ENCODE measurements around the gene NOXRED1. TPM values are rescaled to one million over a fixed set of nuclear protein-coding genes. Genes with fewer than 3 reads are reported as not detected.

NOXRED1 gene
- total RNA-seq, 1 experiment from 2014 or later = 2.0 TPM

- BruUV-seq (replicated peaks) = no TSS peak
- H3K36me3 ChIP-seq (ENCODE audit: low read depth) = peaks cover 57% of the 10 kb centered on the region
- H3K9me2 ChIP-seq (ENCODE audit: insufficient read depth) = no peaks in the 10 kb centered on the region
- intact Hi-C loops (cut with micrococcal nuclease; ENCODE audit: unreplicated experiment) = no loop called here
- no peaks in the 10 kb centered on the region for H3K9me3 ChIP-seq (ENCODE audit: insufficient read depth, low read depth)
- POLR2A ChIA-PET (ENCODE audit: unreplicated experiment) = no interaction called here
- H3K4me2 ChIP-seq = no peak overlapping the region
- CTCF ChIA-PET = interaction anchor here (0.6 kb wide), 1 partner anchor 749 kb away, joined by 5 read pairs; no protein-coding TSS in a partner anchor
- no peak for DNase-seq
- H3K4me1 ChIP-seq (replicated peaks; ENCODE audit: insufficient read depth) = no peaks in the 10 kb centered on the region
- H3K4me3 ChIP-seq = no peak overlapping the region
- H3K27ac ChIP-seq = no peak overlapping the region
- H3K27me3 ChIP-seq (ENCODE audit: insufficient read depth, low read depth) = no peaks in the 10 kb centered on the region
- no peak overlapping the region for H2AFZ ChIP-seq
- H4K20me1 ChIP-seq (ENCODE audit: insufficient read depth) = no peaks in the 10 kb centered on the region
- TF ChIP-seq CTCF (conservative IDR thresholded peaks at IDR 0.05) (no peak), EZH2 (IDR thresholded peaks at IDR 0.05; ENCODE audit: low read depth) (no peak)
- no peaks in the 10 kb centered on the region for H3K79me2 ChIP-seq (ENCODE audit: low read depth)
- no peaks in the 10 kb centered on the region for H3F3A ChIP-seq (ENCODE audit: insufficient read depth, low read depth)
Observed at GRCh38 chr14:77438596-77438995, 15.3 kb upstream of the NOXRED1 start.

DNA sequence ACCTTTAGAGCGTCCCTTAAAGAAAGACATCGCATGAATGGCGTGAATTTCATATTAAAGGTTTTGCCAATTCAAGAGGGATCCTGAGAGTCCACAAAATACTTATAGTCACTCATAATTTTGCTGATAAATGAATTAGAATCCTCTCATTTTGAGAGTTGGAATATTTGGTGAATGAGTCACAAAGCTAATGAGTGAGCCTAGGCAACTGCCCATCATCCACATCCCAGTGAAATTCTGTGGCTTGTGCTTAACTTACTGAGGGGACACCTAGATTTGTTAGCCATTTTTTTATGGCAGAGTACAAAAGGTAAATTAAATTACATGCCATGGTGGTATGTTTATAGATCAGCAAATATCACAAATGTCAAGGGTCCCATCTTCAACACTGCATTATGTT, 12.7 kb upstream of the NOXRED1 start:
- Histone ChIP-seq H3K9me3 (ENCODE audit: insufficient read depth, low read depth) (no peaks in the 10 kb centered on the region), H4K20me1 (ENCODE audit: insufficient read depth) (no peaks in the 10 kb centered on the region), H3K4me1 (replicated peaks; ENCODE audit: insufficient read depth) (no peaks in the 10 kb centered on the region), H3K4me3 (no peak overlapping the region), H2AFZ (no peak overlapping the region), H3K4me2 (no peak overlapping the region), H3K27me3 (ENCODE audit: insufficient read depth, low read depth) (no peaks in the 10 kb centered on the region), H3K79me2 (ENCODE audit: low read depth) (no peaks in the 10 kb centered on the region), H3K36me3 (ENCODE audit: low read depth) (peaks cover 38% of the 10 kb centered on the region), H3F3A (ENCODE audit: insufficient read depth, low read depth) (no peaks in the 10 kb centered on the region), H3K27ac (no peak overlapping the region), H3K9me2 (ENCODE audit: insufficient read depth) (no peaks in the 10 kb centered on the region; the same call in 1 of the 2 replicates)
- no TSS peak for BruUV-seq (replicated peaks)
- TF ChIP-seq EZH2 (IDR thresholded peaks at IDR 0.05; ENCODE audit: low read depth) = no peak
- TF ChIP-seq CTCF (conservative IDR thresholded peaks at IDR 0.05) = no peak
- no peak for DNase-seq
- ChIA-PET POLR2A (ENCODE audit: unreplicated experiment) (no interaction called here), CTCF (no interaction called here)
- intact Hi-C loops (cut with micrococcal nuclease; ENCODE audit: unreplicated experiment) = no loop called here

GRCh38 chr14:77426396-77426795, 3.1 kb upstream of the NOXRED1 start:
- no peak overlapping the region for H3K4me2 ChIP-seq
- DNase-seq = no peak
- H3F3A ChIP-seq (ENCODE audit: insufficient read depth, low read depth) = 0 out of 2 replicates have a peak, but pooled peaks cover 7% of the 10 kb centered on the region
- no peaks in the 10 kb centered on the region for H3K9me3 ChIP-seq (ENCODE audit: insufficient read depth, low read depth)
- H3K27ac ChIP-seq = no peak overlapping the region
- peaks cover 36% of the 10 kb centered on the region; the same call in 1 of the 2 replicates for H3K36me3 ChIP-seq (ENCODE audit: low read depth)
- TF ChIP-seq CTCF (conservative IDR thresholded peaks at IDR 0.05) (no peak), EZH2 (IDR thresholded peaks at IDR 0.05; ENCODE audit: low read depth) (no peak)
- H3K4me1 ChIP-seq (replicated peaks; ENCODE audit: insufficient read depth) = no peaks in the 10 kb centered on the region
- no peaks in the 10 kb centered on the region; the same call in 1 of the 2 replicates for H3K9me2 ChIP-seq (ENCODE audit: insufficient read depth)
- ChIA-PET CTCF (interaction anchor here (0.5 kb wide), 1 partner anchor 552 kb away, joined by 4 read pairs; no protein-coding TSS in a partner anchor), POLR2A (ENCODE audit: unreplicated experiment) (no interaction called here)
- H3K79me2 ChIP-seq (ENCODE audit: low read depth) = no peaks in the 10 kb centered on the region
- intact Hi-C loops (cut with micrococcal nuclease; ENCODE audit: unreplicated experiment) = no loop called here
- H3K4me3 ChIP-seq = no peak overlapping the region
- no TSS peak for BruUV-seq (replicated peaks)
- H4K20me1 ChIP-seq (ENCODE audit: insufficient read depth) = no peaks in the 10 kb centered on the region
- no peak overlapping the region for H2AFZ ChIP-seq
- no peaks in the 10 kb centered on the region for H3K27me3 ChIP-seq (ENCODE audit: insufficient read depth, low read depth)

Measured in PC-9 (cell line).